AG10803 (cell line): Measurements from ENCODE around the gene ZC3H12C.
"Not testable (repeated sequence)": the region's sequence is repeated elsewhere in the genome, so short reads cannot be mapped to it uniquely, and the experiment has no call there.

Experiments used
- DNase-seq: peaks from one replicate; pipeline ENCODE4 v3.0.0; 2010; ENCODE audit warnings: low read depth
- H3K4me3 ChIP-seq: 2 replicates; pipeline ENCODE4 v1.5.1; 2011; ENCODE audit warnings: mild to moderate bottlenecking, low read length, control low read depth
- CTCF ChIP-seq: conservative IDR thresholded peaks from 2 replicates; pipeline ENCODE4 v1.5.1; 2011; ENCODE audit warnings: mild to moderate bottlenecking, low read length, control low read depth, inconsistent platforms

The ZC3H12C gene

GRCh38 chr11:110056956-110057355 is 36.2 kb upstream of the ZC3H12C start:
- DNase-seq: no peak
- H3K4me3 ChIP-seq: no peak overlapping the region
- TF ChIP-seq CTCF: no peak

GRCh38 chr11:110059706-110060463 is 33.3 kb upstream of the ZC3H12C start:
- no peak overlapping the region for H3K4me3 ChIP-seq
- peak; percentile 73 for DNase-seq
- no peak for TF ChIP-seq CTCF

- no peak for DNase-seq
- H3K4me3 ChIP-seq: no peak overlapping the region
- TF ChIP-seq CTCF: no peak
Observed at GRCh38 chr11:110061296-110061695, 31.9 kb upstream of the ZC3H12C start.

DNA sequence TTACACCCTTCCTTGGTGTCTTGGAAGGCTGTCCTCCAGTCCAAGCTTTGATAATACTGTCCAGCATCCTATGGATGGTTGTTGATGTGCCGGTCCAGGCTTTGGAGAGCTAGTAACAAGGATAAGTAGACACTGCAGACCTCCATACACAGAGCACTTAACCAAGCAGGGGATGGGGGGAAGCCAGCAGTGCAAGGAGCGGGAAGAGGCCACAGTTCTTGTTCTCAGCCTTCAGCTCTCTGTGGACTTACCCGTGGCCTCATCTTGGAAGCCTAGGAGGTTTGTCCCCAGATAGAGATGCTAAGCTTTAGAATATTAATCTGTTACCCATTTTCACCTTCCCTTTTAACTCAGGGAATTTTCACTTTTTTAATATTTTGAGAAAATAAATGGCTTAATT is 30.9 kb upstream of the ZC3H12C start:
- no peak for DNase-seq
- TF ChIP-seq CTCF: no peak
- H3K4me3 ChIP-seq: no peak overlapping the region

- no peak for DNase-seq
- no peak for TF ChIP-seq CTCF
- no peak overlapping the region for H3K4me3 ChIP-seq
Observed at GRCh38 chr11:110065189-110065588, 28.0 kb upstream of the ZC3H12C start.

- H3K4me3 ChIP-seq, DNase-seq: not testable (repeated sequence)
Observed at GRCh38 chr11:110068001-110068400, 25.2 kb upstream of the ZC3H12C start.

GRCh38 chr11:110069158-110069737 is 23.9 kb upstream of the ZC3H12C start:
- no peak overlapping the region for H3K4me3 ChIP-seq
- DNase-seq: peak; percentile 66

More at GRCh38 chr11:110069158-110069737, 23.9 kb upstream of the ZC3H12C start:
- TF ChIP-seq CTCF: no peak
